Measurements from ENCODE around the gene CIZ1. TPM values are rescaled to one million over a fixed set of nuclear protein-coding genes. Genes with fewer than 3 reads are reported as not detected.

The CIZ1 gene
- polyA plus RNA-seq, 2 of the 4 experiments (the other 2 are of a cell fraction), result 39.2 to 92.5 TPM

GRCh38 chr9:128214571-128215490, 23.5 kb upstream of the CIZ1 start (continued):
- TF ChIP-seq, protein P1, sequence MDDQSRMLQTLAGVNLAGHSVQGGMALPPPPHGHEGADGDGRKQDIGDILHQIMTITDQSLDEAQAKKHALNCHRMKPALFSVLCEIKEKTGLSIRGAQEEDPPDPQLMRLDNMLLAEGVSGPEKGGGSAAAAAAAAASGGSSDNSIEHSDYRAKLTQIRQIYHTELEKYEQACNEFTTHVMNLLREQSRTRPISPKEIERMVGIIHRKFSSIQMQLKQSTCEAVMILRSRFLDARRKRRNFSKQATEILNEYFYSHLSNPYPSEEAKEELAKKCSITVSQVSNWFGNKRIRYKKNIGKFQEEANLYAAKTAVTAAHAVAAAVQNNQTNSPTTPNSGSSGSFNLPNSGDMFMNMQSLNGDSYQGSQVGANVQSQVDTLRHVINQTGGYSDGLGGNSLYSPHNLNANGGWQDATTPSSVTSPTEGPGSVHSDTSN (IDR thresholded peaks at IDR 0.05), result no peak
- TF ChIP-seq KDM5A (IDR thresholded peaks at IDR 0.05) (no peak), SREBF2 (IDR thresholded peaks at IDR 0.05) (no peak), HOXA7 (CRISPR knock-in tag; IDR thresholded peaks at IDR 0.05) (no peak), HOXB5 (CRISPR knock-in tag; IDR thresholded peaks at IDR 0.05) (peak; percentile 45; the same call in 1 of the 2 replicates), FOSL2 (IDR thresholded peaks at IDR 0.05) (no peak), FOSL2 (CRISPR knock-in tag; IDR thresholded peaks at IDR 0.05) (peak; percentile 55), CBX8 (IDR thresholded peaks at IDR 0.05) (no peak), CHD4 (IDR thresholded peaks at IDR 0.05; ENCODE audit: borderline replicate concordance) (no peak), RFX5 (IDR thresholded peaks at IDR 0.05) (no peak), ZFP36 (IDR thresholded peaks at IDR 0.05; ENCODE audit: borderline replicate concordance, partially characterized antibody) (no peak), EP300 (IDR thresholded peaks at IDR 0.05) (no peak), RCOR1 (IDR thresholded peaks at IDR 0.05; ENCODE audit: low read depth, low read length) (no peak), USF2 (IDR thresholded peaks at IDR 0.05) (no peak), HOXB13 (CRISPR knock-in tag; IDR thresholded peaks at IDR 0.05; ENCODE audit: low read depth) (peak; percentile 17; the same call in 1 of the 2 replicates), NR3C1 (IDR thresholded peaks at IDR 0.05) (no peak), HDAC2 (IDR thresholded peaks at IDR 0.05) (no peak)
- TF ChIP-seq, protein P2, sequence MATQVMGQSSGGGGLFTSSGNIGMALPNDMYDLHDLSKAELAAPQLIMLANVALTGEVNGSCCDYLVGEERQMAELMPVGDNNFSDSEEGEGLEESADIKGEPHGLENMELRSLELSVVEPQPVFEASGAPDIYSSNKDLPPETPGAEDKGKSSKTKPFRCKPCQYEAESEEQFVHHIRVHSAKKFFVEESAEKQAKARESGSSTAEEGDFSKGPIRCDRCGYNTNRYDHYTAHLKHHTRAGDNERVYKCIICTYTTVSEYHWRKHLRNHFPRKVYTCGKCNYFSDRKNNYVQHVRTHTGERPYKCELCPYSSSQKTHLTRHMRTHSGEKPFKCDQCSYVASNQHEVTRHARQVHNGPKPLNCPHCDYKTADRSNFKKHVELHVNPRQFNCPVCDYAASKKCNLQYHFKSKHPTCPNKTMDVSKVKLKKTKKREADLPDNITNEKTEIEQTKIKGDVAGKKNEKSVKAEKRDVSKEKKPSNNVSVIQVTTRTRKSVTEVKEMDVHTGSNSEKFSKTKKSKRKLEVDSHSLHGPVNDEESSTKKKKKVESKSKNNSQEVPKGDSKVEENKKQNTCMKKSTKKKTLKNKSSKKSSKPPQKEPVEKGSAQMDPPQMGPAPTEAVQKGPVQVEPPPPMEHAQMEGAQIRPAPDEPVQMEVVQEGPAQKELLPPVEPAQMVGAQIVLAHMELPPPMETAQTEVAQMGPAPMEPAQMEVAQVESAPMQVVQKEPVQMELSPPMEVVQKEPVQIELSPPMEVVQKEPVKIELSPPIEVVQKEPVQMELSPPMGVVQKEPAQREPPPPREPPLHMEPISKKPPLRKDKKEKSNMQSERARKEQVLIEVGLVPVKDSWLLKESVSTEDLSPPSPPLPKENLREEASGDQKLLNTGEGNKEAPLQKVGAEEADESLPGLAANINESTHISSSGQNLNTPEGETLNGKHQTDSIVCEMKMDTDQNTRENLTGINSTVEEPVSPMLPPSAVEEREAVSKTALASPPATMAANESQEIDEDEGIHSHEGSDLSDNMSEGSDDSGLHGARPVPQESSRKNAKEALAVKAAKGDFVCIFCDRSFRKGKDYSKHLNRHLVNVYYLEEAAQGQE (IDR thresholded peaks at IDR 0.05), result no peak

GRCh38 chr9:128213746-128214497, 22.6 kb upstream of the CIZ1 start:
- ChIA-PET POLR2A (interaction anchor here (1.2 kb wide), 1 partner anchor 21 kb away, joined by 3 read pairs; no protein-coding TSS in a partner anchor), CTCF (interaction anchor here (0.8 to 10.3 kb wide), 6 partner anchors 8 to 179 kb away, joined by 3 to 82 read pairs (median 5); partner anchors contain the start of genes CIZ1 and DNM1)
- DNase-seq (ENCODE audit: low read depth in 1 of 2, low spot score in 1 of 2), result no peak
- TF ChIP-seq RARB (CRISPR knock-in tag; IDR thresholded peaks at IDR 0.05), result no peak
- no peak for TF ChIP-seq SREBF2 (IDR thresholded peaks at IDR 0.05)
- TF ChIP-seq JUNB (IDR thresholded peaks at IDR 0.05), result no peak
- no peak for TF ChIP-seq E2F6 (IDR thresholded peaks at IDR 0.05; ENCODE audit: borderline replicate concordance, low read depth)
- no peak for TF ChIP-seq CTCF (IDR thresholded peaks at IDR 0.05)
- no peak for TF ChIP-seq POLR2A (IDR thresholded peaks at IDR 0.05; ENCODE audit: low read length)
- TF ChIP-seq HOXB13 (CRISPR knock-in tag; IDR thresholded peaks at IDR 0.05; ENCODE audit: low read depth), result no peak
- no peak for TF ChIP-seq HEYL (CRISPR knock-in tag; IDR thresholded peaks at IDR 0.05)
- TF ChIP-seq RCOR1 (IDR thresholded peaks at IDR 0.05; ENCODE audit: low read depth, low read length), result no peak
- no peak for TF ChIP-seq GATA3 (IDR thresholded peaks at IDR 0.05; ENCODE audit: borderline replicate concordance)
- no peak for TF ChIP-seq MAZ (IDR thresholded peaks at IDR 0.05; ENCODE audit: borderline replicate concordance, low read depth, low read length)
- no peak for TF ChIP-seq RFX5 (IDR thresholded peaks at IDR 0.05)
- TF ChIP-seq EHF (CRISPR knock-in tag; IDR thresholded peaks at IDR 0.05), result no peak
- no peak for TF ChIP-seq CHD2 (IDR thresholded peaks at IDR 0.05; ENCODE audit: low read length, partially characterized antibody)
- no peak for ATAC-seq
- Histone ChIP-seq H3K4me3 (no peak overlapping the region), H3K9me3 (no peaks in the 10 kb centered on the region), H3K4me1 (peaks cover 98% of the 10 kb centered on the region), H3K4me2 (peak overlapping the region; percentile 66), H3K27ac (peak overlapping the region; percentile 95 to 99)
- no peak for FAIRE-seq
- 92% methylated on average over 12 of the region's 12 CpGs for WGBS (ENCODE audit: missing lambda C conversion rate)
